Measurements from ENCODE around the gene ZFAND6. TPM values are rescaled to one million over a fixed set of nuclear protein-coding genes. Genes with fewer than 3 reads are reported as not detected.
"Not testable (repeated sequence)": the region's sequence is repeated elsewhere in the genome, so short reads cannot be mapped to it uniquely, and the experiment has no call there.

The ZFAND6 gene
- total RNA-seq, 1 donor from 2014 or later: 73.1 TPM

DNA sequence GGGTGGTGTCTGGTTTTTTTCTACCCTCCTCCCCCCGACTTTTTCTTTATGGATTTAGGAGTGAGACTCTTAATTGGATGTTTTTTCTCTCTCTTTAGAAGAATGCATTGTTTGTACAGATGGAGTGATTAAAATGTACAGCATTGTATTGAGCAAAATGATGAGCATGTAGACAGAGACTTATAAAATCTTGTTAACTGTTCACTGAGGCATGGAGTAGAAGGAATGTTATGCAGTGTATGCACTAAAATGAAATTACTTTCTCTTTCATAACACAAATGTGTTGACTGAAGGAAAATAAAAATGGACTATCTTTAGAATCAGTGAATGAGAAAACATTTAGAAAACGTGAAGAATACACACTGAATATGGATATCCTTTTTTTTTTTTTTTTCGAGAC, 39.8 kb downstream of the ZFAND6 start:
- Mint-ChIP-seq H3K36me3 (ENCODE audit: insufficient read depth) (no peaks in the 10 kb centered on the region), H3K27ac (no peak overlapping the region), H3K27me3 (no peaks in the 10 kb centered on the region), H3K9me3 (ENCODE audit: low read depth) (no peaks in the 10 kb centered on the region), H3K4me1 (ENCODE audit: low read depth) (peaks cover 15% of the 10 kb centered on the region), H3K4me3 (ENCODE audit: low read depth) (no peak overlapping the region)
- no peak for DNase-seq (ENCODE audit: low spot score, unreplicated experiment)
- TF ChIP-seq, protein P1, sequence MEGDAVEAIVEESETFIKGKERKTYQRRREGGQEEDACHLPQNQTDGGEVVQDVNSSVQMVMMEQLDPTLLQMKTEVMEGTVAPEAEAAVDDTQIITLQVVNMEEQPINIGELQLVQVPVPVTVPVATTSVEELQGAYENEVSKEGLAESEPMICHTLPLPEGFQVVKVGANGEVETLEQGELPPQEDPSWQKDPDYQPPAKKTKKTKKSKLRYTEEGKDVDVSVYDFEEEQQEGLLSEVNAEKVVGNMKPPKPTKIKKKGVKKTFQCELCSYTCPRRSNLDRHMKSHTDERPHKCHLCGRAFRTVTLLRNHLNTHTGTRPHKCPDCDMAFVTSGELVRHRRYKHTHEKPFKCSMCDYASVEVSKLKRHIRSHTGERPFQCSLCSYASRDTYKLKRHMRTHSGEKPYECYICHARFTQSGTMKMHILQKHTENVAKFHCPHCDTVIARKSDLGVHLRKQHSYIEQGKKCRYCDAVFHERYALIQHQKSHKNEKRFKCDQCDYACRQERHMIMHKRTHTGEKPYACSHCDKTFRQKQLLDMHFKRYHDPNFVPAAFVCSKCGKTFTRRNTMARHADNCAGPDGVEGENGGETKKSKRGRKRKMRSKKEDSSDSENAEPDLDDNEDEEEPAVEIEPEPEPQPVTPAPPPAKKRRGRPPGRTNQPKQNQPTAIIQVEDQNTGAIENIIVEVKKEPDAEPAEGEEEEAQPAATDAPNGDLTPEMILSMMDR (IDR thresholded peaks at IDR 0.05; ENCODE audit: unreplicated experiment): no peak

DNA sequence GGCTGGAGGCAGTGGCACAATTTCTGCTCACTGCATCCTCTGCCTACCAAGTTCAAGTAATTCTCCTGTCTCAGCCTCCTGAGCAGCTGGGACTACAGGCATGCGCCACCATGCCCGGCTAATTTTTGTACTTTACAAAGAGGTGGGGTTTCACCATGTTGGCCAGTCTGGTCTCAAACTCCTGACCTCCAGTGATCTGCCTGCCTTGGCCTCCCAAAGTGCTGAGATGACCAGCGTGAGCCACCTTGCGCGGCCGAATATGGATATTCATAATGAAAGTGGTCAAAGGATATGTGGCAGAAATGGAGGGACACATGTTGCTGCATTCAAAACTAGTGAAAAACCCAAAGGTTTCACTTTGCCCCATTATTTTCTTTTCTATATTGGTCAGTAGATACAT, 40.2 kb downstream of the ZFAND6 start:
- H3K27me3 Mint-ChIP-seq; DNase-seq (ENCODE audit: low spot score, unreplicated experiment); H3K4me3 Mint-ChIP-seq (ENCODE audit: low read depth); H3K9me3 Mint-ChIP-seq (ENCODE audit: low read depth); H3K36me3 Mint-ChIP-seq (ENCODE audit: insufficient read depth); H3K27ac Mint-ChIP-seq: not testable (repeated sequence)
- peaks cover 15% of the 10 kb centered on the region for H3K4me1 Mint-ChIP-seq (ENCODE audit: low read depth)

DNA sequence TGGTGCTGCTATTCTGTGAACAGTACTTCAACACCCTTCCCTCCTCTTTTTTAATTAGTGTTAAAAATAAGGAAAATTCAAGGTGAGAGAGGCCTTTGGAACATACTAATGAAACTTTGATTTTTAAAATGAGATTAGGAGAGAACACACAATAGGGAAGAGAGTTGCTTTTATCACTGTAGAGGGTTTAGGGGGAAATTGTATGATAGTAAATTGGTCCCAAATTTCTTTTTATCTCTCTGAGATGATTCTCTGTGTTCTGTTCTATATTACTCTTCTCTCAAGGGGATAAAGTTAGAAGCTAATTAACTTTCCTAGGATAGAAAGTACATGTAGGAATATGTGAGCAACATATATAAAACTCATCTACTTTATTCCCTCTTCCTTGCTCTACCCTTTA, 40.8 kb downstream of the ZFAND6 start:
- Mint-ChIP-seq H3K4me3 (ENCODE audit: low read depth) (no peak overlapping the region), H3K27me3 (no peaks in the 10 kb centered on the region), H3K27ac (no peak overlapping the region), H3K9me3 (ENCODE audit: low read depth) (no peaks in the 10 kb centered on the region), H3K4me1 (ENCODE audit: low read depth) (peaks cover 13% of the 10 kb centered on the region), H3K36me3 (ENCODE audit: insufficient read depth) (peaks cover 2% of the 10 kb centered on the region)
- DNase-seq (ENCODE audit: low spot score, unreplicated experiment): no peak
- TF ChIP-seq, protein P1 (IDR thresholded peaks at IDR 0.05; ENCODE audit: unreplicated experiment): no peak

DNA sequence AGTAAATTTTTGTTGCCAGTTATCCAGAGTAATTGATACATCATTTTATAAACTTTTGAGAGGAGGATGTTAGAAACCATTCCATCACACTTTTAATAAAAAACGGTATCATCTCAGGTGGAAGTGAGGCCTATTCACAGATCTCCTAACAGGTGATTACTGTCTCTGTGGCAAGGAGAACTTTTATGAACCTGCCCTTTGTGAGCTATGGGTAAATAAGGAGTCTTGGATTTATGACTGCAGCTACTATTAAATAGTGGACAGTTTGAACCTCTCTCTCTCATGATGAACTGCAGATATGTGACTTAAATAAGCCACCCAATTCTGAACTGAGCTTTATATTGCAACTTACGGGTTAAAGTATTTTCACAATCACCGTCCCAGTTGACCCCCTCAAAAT, 45.7 kb downstream of the ZFAND6 start:
- H3K9me3 Mint-ChIP-seq (ENCODE audit: low read depth): no peaks in the 10 kb centered on the region
- H3K27ac Mint-ChIP-seq: no peak overlapping the region
- H3K36me3 Mint-ChIP-seq (ENCODE audit: insufficient read depth): peaks cover 2% of the 10 kb centered on the region
- H3K4me1 Mint-ChIP-seq (ENCODE audit: low read depth): peaks cover 5% of the 10 kb centered on the region
- DNase-seq (ENCODE audit: low spot score, unreplicated experiment): no peak
- H3K27me3 Mint-ChIP-seq: no peaks in the 10 kb centered on the region
- TF ChIP-seq, protein P1 (IDR thresholded peaks at IDR 0.05; ENCODE audit: unreplicated experiment): no peak
- H3K4me3 Mint-ChIP-seq (ENCODE audit: low read depth): no peak overlapping the region

DNA sequence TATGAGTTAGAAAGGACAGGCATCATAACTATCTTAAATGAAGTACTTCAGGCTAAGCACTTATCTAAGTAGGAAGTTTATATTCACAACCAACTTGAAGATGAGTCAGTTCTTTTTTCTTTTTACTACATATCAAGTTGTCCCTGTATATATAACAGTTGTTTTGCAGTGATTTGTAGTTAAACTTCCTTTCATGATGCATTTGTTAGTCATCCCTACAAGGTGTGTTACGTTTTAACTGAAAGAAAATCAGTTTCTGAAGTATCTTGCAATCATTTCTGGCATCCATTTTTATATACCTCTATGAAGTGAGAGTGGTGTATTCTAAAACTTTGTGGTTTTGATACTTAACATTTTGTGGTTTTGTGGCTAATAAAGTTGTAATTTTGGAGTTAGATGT, 46.1 kb downstream of the ZFAND6 start:
- H3K36me3 Mint-ChIP-seq (ENCODE audit: insufficient read depth): peaks cover 2% of the 10 kb centered on the region
- H3K4me3 Mint-ChIP-seq (ENCODE audit: low read depth): no peak overlapping the region
- no peaks in the 10 kb centered on the region for H3K9me3 Mint-ChIP-seq (ENCODE audit: low read depth)
- DNase-seq (ENCODE audit: low spot score, unreplicated experiment): no peak
- no peaks in the 10 kb centered on the region for H3K27me3 Mint-ChIP-seq
- H3K27ac Mint-ChIP-seq: no peak overlapping the region
- peaks cover 5% of the 10 kb centered on the region for H3K4me1 Mint-ChIP-seq (ENCODE audit: low read depth)
- TF ChIP-seq, protein P1 (IDR thresholded peaks at IDR 0.05; ENCODE audit: unreplicated experiment): no peak

DNA sequence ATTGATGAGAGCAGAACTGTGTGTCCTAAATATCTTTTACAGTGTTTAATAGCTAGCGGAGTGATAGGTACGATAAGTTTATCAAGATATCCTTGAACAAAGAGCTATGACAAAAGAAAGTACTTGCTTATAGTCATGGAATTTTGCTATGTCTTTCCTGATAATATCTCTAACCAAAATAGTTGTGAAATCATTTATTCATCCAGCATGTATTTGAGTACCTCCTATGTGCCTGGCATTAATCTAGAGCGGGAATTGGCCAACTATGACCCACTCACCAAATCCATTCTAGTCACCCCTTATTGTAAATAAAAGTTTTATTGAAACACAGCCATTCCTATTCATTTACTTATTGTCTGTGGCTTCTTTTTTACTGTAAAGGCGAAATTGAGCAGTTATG, 46.6 kb downstream of the ZFAND6 start:
- TF ChIP-seq, protein P1 (IDR thresholded peaks at IDR 0.05; ENCODE audit: unreplicated experiment): no peak
- Mint-ChIP-seq H3K9me3 (ENCODE audit: low read depth) (no peaks in the 10 kb centered on the region), H3K4me3 (ENCODE audit: low read depth) (no peak overlapping the region), H3K4me1 (ENCODE audit: low read depth) (peaks cover 5% of the 10 kb centered on the region), H3K27ac (no peak overlapping the region), H3K36me3 (ENCODE audit: insufficient read depth) (peaks cover 2% of the 10 kb centered on the region), H3K27me3 (no peaks in the 10 kb centered on the region)
- no peak for DNase-seq (ENCODE audit: low spot score, unreplicated experiment)
